ENCODE data around the gene QRFP. TPM values are rescaled to one million over a fixed set of nuclear protein-coding genes. Genes with fewer than 3 reads are reported as not detected.

Gene QRFP
- total RNA-seq, 4 donors from 2014 or later: not detected

GRCh38 chr9:130899051-130899748 is 2.6 kb upstream of the QRFP start:
- Histone ChIP-seq H3K36me3 (no peaks in the 10 kb centered on the region), H3K4me1 (no peaks in the 10 kb centered on the region), H3K27me3 (peaks cover 0 to 2% of the 10 kb centered on the region in 2 donors), H3K4me3 (no peak overlapping the region), H3K9me3 (no peaks in the 10 kb centered on the region), H3K27ac (no peak overlapping the region)
- TF ChIP-seq POLR2A (IDR thresholded peaks at IDR 0.05) (no peak), CTCF (IDR thresholded peaks at IDR 0.05) (no peak)
- no peak for DNase-seq
- intact Hi-C loops (cut with DNase I; ENCODE audit: low total_unique reads): no loop called here

GRCh38 chr9:130898552-130898852 is 1.9 kb upstream of the QRFP start:
- H3K9me3 ChIP-seq: no peaks in the 10 kb centered on the region
- DNase-seq: no peak
- H3K27ac ChIP-seq: no peak overlapping the region
- no peak overlapping the region for H3K4me3 ChIP-seq
- peaks cover 0 to 2% of the 10 kb centered on the region in 2 donors for H3K27me3 ChIP-seq
- no peaks in the 10 kb centered on the region for H3K36me3 ChIP-seq
- TF ChIP-seq CTCF (IDR thresholded peaks at IDR 0.05): no peak
- no peak for TF ChIP-seq POLR2A (IDR thresholded peaks at IDR 0.05)
- intact Hi-C loops (cut with DNase I; ENCODE audit: low total_unique reads): no loop called here
- H3K4me1 ChIP-seq: no peaks in the 10 kb centered on the region

GRCh38 chr9:130897848-130898551 is 1.4 kb upstream of the QRFP start:
- Histone ChIP-seq H3K9me3 (no peaks in the 10 kb centered on the region), H3K4me3 (no peak overlapping the region), H3K27ac (no peak overlapping the region), H3K27me3 (no peaks in the 10 kb centered on the region), H3K4me1 (no peaks in the 10 kb centered on the region), H3K36me3 (no peaks in the 10 kb centered on the region)
- DNase-seq: no peak
- intact Hi-C loops (cut with DNase I; ENCODE audit: low total_unique reads): no loop called here
- TF ChIP-seq POLR2A (IDR thresholded peaks at IDR 0.05) (no peak), CTCF (IDR thresholded peaks at IDR 0.05) (no peak)

GRCh38 chr9:130897105-130897751 is 616 bp upstream of the QRFP start:
- H3K4me3 ChIP-seq: no peak overlapping the region
- no peaks in the 10 kb centered on the region for H3K36me3 ChIP-seq
- intact Hi-C loops (cut with DNase I; ENCODE audit: low total_unique reads): no loop called here
- H3K27me3 ChIP-seq: no peaks in the 10 kb centered on the region
- no peaks in the 10 kb centered on the region for H3K4me1 ChIP-seq
- TF ChIP-seq CTCF (IDR thresholded peaks at IDR 0.05): no peak
- TF ChIP-seq POLR2A (IDR thresholded peaks at IDR 0.05): no peak
- H3K9me3 ChIP-seq: no peaks in the 10 kb centered on the region
- H3K27ac ChIP-seq: no peak overlapping the region
- no peak for DNase-seq
